ENCODE results near the gene CUX1. TPM values are rescaled to one million over a fixed set of nuclear protein-coding genes. Genes with fewer than 3 reads are reported as not detected.
"Not testable (repeated sequence)": the region's sequence is repeated elsewhere in the genome, so short reads cannot be mapped to it uniquely, and the experiment has no call there.

Gene CUX1
- total RNA-seq, 1 donor, result 46.2 TPM

DNA sequence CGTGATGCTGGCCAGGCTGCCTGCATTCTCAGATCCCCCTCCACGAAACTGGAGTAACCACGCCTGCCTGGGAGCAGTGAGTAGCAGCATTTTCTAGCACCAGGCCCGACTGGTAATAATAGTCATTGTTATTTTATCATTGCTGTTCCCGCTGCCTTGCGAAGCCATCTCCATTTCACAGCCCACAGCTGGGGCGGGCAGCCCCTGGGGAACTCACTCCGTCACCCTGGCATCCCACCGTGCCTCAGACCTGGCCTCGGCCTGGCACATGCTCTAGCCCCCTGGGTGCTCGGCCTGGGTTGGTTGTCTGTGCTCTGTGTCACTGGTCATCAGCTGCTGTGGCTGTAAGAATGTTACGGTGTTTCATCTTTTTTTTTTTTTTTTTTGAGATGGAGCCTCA, 411.5 kb downstream of the CUX1 start:
- no peak for DNase-seq (ENCODE audit: low read depth)
- no peak overlapping the region for H3K4me3 ChIP-seq (ENCODE audit: low read depth, low read length)

GRCh38 chr7:102230162-102230561, 412.7 kb downstream of the CUX1 start:
- DNase-seq (ENCODE audit: low read depth); H3K4me3 ChIP-seq (ENCODE audit: low read depth, low read length): not testable (repeated sequence)

More for the DNA sequence above, 411.5 kb downstream of the CUX1 start:
- TF ChIP-seq, protein P1, sequence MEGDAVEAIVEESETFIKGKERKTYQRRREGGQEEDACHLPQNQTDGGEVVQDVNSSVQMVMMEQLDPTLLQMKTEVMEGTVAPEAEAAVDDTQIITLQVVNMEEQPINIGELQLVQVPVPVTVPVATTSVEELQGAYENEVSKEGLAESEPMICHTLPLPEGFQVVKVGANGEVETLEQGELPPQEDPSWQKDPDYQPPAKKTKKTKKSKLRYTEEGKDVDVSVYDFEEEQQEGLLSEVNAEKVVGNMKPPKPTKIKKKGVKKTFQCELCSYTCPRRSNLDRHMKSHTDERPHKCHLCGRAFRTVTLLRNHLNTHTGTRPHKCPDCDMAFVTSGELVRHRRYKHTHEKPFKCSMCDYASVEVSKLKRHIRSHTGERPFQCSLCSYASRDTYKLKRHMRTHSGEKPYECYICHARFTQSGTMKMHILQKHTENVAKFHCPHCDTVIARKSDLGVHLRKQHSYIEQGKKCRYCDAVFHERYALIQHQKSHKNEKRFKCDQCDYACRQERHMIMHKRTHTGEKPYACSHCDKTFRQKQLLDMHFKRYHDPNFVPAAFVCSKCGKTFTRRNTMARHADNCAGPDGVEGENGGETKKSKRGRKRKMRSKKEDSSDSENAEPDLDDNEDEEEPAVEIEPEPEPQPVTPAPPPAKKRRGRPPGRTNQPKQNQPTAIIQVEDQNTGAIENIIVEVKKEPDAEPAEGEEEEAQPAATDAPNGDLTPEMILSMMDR (IDR thresholded peaks at IDR 0.05; ENCODE audit: insufficient read depth, low read depth, low read length), result no peak

- TF ChIP-seq, protein P1 (IDR thresholded peaks at IDR 0.05; ENCODE audit: insufficient read depth, low read depth, low read length), result no peak
- H3K4me3 ChIP-seq (ENCODE audit: low read depth, low read length), result no peak overlapping the region
- peak; percentile 32 for DNase-seq (ENCODE audit: low read depth)
Observed at GRCh38 chr7:102230593-102230992, 413.2 kb downstream of the CUX1 start.

- DNase-seq (ENCODE audit: low read depth), result no peak
- TF ChIP-seq, protein P1 (IDR thresholded peaks at IDR 0.05; ENCODE audit: insufficient read depth, low read depth, low read length), result no peak
- no peak overlapping the region for H3K4me3 ChIP-seq (ENCODE audit: low read depth, low read length)
Observed at GRCh38 chr7:102232611-102233286, 415.3 kb downstream of the CUX1 start.

- TF ChIP-seq, protein P1 (IDR thresholded peaks at IDR 0.05; ENCODE audit: insufficient read depth, low read depth, low read length), result no peak
- DNase-seq (ENCODE audit: low read depth), result no peak
- H3K4me3 ChIP-seq (ENCODE audit: low read depth, low read length), result no peak overlapping the region
Observed at GRCh38 chr7:102234131-102234530, 416.7 kb downstream of the CUX1 start.

DNA sequence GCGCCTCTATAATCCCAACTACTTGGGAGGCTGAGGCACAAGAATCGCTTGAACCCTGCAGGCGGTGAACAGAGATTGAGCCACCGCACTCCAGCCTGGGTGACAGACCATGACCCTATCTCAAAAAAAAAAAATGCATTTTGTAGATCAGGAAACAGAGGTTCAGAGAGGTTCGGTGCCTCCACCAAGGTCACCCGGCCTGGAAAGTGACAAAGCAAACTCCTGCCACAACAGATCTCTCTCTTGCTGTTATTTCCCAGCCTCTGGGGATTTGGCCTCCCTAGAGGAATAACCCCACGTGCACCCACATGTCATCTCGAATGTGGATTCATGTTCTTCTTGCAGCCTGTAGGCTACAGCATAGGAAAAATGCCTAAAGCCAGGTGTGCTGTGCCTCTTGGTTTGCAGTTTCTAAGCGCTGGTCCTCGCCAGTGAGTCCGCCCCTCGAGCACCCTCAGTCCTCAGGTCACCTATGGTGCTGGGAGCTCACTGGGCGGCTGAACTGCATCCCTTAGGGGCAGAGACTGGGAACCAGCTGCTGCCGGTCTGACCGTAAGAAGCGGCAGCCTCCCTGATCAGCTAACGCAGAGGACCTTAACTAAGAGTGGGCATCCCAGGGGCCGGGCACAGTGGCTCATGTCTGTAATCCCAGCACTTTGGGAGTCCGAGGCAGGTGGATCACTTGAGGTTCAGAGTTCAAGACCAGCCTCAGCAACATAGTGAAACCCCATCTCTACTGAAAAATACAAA, 417.6 kb downstream of the CUX1 start:
- DNase-seq (ENCODE audit: low read depth), result no peak
- TF ChIP-seq, protein P1 (IDR thresholded peaks at IDR 0.05; ENCODE audit: insufficient read depth, low read depth, low read length), result no peak
- H3K4me3 ChIP-seq (ENCODE audit: low read depth, low read length), result no peak overlapping the region

- H3K4me3 ChIP-seq (ENCODE audit: low read depth, low read length), result no peak overlapping the region
- TF ChIP-seq, protein P1 (IDR thresholded peaks at IDR 0.05; ENCODE audit: insufficient read depth, low read depth, low read length), result no peak
- DNase-seq (ENCODE audit: low read depth), result no peak
Observed at GRCh38 chr7:102236102-102236501, 418.7 kb downstream of the CUX1 start.

Data from fibroblast of villous mesenchyme (primary cell).